Mammary epithelial cell (primary cell): ENCODE results near the gene SPECC1.

Experiments
- CTCF ChIP-seq, 2 donors: IDR thresholded peaks in 1 of 2; conservative IDR thresholded peaks in 1 of 2; 2 replicates each; pipeline ENCODE4 v1.5.1; 2011 to 2012; ENCODE audit warnings: inconsistent platforms in 2 of 2, low read length in 2 of 2, mild to moderate bottlenecking in 2 of 2, control low read depth in 1 of 2, low read depth in 1 of 2; ENCODE audit not compliant: insufficient read depth in 1 of 2; ENCODE audit errors: extremely low read depth in 1 of 2
- EZH2 ChIP-seq: IDR thresholded peaks from 2 replicates; pipeline ENCODE4 v1.6.1; 2012; ENCODE audit warnings: low read length, inconsistent platforms, borderline replicate concordance

- TF ChIP-seq CTCF (conservative IDR thresholded peaks at IDR 0.05 in 1 of 2, IDR thresholded peaks at IDR 0.05 in 1 of 2; ENCODE audit: extremely low read depth in 1 of 2, insufficient read depth in 1 of 2, low read depth in 1 of 2, low read length in 2 of 2) (no peak), EZH2 (no peak)
Observed at GRCh38 chr17:20235747-20236146, 226.6 kb downstream of the SPECC1 start.
